ENCODE results near the gene MSRB3. TPM values are rescaled to one million over a fixed set of nuclear protein-coding genes. Genes with fewer than 3 reads are reported as not detected.
A peak's percentile ranks its signal among the peaks of the same experiment; 100 is the strongest.
"Not testable (repeated sequence)": the region's sequence is repeated elsewhere in the genome, so short reads cannot be mapped to it uniquely, and the experiment has no call there.

Gene MSRB3
- total RNA-seq, 1 donor, result 75.9 TPM

GRCh38 chr12:65444996-65445395, 166.5 kb downstream of the MSRB3 start:
- no peak for DNase-seq (ENCODE audit: low read depth in 2 of 3, low spot score in 2 of 3)

- DNase-seq (ENCODE audit: low read depth in 2 of 3, low spot score in 2 of 3), result no peak
Observed at GRCh38 chr12:65446901-65447300, 168.4 kb downstream of the MSRB3 start.

DNA sequence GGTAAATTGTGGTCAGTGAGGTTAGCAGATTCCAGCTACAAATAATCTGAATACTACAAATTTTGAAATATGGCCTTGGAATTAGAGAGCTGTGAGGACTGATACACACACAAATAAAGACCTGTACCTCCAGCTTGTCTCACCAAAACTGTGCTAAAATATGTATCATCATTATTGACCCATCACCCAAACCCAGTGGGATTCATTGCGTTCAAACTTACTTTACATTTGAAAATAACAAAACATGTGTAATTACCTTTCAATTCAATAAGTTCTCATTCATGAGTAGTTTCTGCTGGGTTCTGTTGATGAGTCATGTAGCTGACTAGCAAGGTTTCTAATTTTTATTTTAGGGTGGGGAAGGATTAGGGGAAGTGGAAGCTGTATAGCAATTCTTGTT, 170.9 kb downstream of the MSRB3 start:
- DNase-seq (ENCODE audit: low read depth in 2 of 3, low spot score in 2 of 3), result peak in 2 of 3 donors; percentile 18 to 53

DNA sequence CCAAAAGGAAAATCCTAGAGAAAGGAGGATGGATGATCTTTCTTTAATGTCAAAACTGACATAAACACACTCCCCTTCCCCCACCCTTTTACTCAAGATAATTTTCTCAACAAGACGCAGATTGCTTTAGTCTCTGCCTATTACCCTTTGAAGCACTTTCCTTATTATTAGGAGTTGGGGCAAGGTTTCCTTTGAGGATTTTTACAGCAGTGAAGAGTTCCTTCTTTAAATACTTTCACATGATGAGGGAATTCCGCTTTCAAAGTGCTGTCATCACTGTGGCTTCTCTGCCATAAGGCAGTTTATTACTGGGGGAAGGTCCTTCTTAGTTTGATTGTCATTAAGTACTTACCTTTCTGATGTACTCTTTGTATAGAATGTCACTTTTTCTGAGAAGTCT, 172.1 kb downstream of the MSRB3 start:
- DNase-seq (ENCODE audit: low read depth in 2 of 3, low spot score in 2 of 3), result no peak

- DNase-seq (ENCODE audit: low read depth in 2 of 3, low spot score in 2 of 3), result no peak
Observed at GRCh38 chr12:65454115-65454787, 175.8 kb downstream of the MSRB3 start.

- DNase-seq (ENCODE audit: low read depth in 2 of 3, low spot score in 2 of 3), result not testable (repeated sequence)
Observed at GRCh38 chr12:65457341-65457740, 178.9 kb downstream of the MSRB3 start.

- no peak for DNase-seq (ENCODE audit: low read depth in 2 of 3, low spot score in 2 of 3)
Observed at GRCh38 chr12:65458718-65459117, 180.2 kb downstream of the MSRB3 start.

GRCh38 chr12:65459545-65459944, 181.1 kb downstream of the MSRB3 start:
- no peak for DNase-seq (ENCODE audit: low read depth in 2 of 3, low spot score in 2 of 3)

DNA sequence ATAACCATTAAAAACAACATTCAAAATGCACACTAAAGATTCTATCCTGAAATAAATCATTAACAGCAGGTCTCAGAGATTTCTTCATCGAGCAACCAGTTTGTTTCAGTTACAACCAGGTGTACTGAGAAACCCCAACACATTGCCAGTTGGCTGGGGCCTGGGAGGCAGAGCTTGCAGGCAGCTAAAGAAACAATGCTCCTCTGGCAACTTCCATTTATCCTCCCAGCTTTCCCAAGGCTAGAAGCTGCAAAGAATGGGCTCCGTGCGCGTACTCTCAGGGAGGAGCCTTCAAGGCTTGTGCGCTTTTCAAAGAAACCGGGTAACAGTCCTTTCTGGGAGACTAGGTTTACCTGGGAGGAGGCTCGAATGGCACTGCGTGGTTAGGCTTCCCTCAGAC, 181.6 kb downstream of the MSRB3 start:
- DNase-seq (ENCODE audit: low read depth in 2 of 3, low spot score in 2 of 3), result no peak

GRCh38 chr12:65461017-65461416, 182.5 kb downstream of the MSRB3 start:
- no peak for DNase-seq (ENCODE audit: low read depth in 2 of 3, low spot score in 2 of 3)

GRCh38 chr12:65462484-65462883, 184.0 kb downstream of the MSRB3 start:
- DNase-seq (ENCODE audit: low read depth in 2 of 3, low spot score in 2 of 3), result no peak

DNA sequence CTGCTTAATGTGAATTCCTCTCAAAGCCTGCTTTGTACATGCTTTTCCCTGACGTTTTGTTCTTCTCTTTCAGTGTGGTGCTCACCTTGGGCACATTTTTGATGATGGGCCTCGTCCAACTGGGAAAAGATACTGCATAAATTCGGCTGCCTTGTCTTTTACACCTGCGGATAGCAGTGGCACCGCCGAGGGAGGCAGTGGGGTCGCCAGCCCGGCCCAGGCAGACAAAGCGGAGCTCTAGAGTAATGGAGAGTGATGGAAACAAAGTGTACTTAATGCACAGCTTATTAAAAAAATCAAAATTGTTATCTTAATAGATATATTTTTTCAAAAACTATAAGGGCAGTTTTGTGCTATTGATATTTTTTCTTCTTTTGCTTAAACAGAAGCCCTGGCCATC, 184.6 kb downstream of the MSRB3 start:
- DNase-seq (ENCODE audit: low read depth in 2 of 3, low spot score in 2 of 3), result no peak

DNA sequence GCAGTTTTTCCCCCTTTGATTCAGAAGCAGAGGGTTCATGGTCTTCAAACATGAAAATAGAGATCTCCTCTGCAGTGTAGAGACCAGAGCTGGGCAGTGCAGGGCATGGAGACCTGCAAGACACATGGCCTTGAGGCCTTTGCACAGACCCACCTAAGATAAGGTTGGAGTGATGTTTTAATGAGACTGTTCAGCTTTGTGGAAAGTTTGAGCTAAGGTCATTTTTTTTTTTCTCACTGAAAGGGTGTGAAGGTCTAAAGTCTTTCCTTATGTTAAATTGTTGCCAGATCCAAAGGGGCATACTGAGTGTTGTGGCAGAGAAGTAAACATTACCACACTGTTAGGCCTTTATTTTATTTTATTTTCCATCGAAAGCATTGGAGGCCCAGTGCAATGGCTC, 185.1 kb downstream of the MSRB3 start:
- DNase-seq (ENCODE audit: low read depth in 2 of 3, low spot score in 2 of 3), result no peak

DNA sequence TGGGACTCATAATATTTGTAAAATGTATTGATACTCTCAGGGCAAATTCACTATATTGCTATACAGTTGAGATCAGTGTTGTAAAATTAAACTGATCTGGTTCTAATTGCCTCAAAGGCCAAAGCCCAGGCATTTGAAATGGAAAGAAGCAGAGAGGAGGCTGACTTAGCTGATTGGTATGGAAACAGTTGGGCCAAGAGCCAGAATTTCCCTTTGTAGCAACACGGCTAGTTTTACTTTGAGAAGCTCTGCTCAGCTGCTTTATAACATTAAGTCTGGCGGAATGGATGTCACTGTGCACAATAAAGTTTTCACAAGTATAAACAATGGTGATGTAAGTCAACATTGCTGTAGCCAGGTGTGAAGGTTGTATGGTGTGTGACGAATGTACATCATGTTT, 186.4 kb downstream of the MSRB3 start:
- no peak for DNase-seq (ENCODE audit: low read depth in 2 of 3, low spot score in 2 of 3)

- DNase-seq (ENCODE audit: low read depth in 2 of 3, low spot score in 2 of 3), result no peak
Observed at GRCh38 chr12:65465766-65466547, 187.5 kb downstream of the MSRB3 start.

- no peak for DNase-seq (ENCODE audit: low read depth in 2 of 3, low spot score in 2 of 3)
Observed at GRCh38 chr12:65466911-65467310, 188.4 kb downstream of the MSRB3 start.

DNA sequence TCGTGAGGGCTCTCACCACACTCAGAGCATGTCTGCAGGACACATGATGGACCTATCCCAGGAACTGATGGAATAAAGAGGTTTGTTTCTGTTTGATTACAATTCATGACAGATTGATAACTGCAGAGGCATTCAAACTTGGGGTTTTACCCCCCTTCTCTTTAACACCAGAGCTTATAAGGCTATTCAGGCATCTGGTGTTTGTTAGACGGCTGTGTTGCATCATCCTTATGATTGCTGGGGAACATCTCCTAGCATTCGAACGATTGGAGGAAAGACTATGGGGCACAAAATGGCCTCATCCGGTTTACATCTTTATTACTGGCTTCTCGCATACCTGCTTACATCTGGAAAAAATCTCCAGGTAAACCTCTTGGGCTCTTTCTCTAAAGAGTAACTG, 191.8 kb downstream of the MSRB3 start:
- no peak for DNase-seq (ENCODE audit: low read depth in 2 of 3, low spot score in 2 of 3)

- no peak for DNase-seq (ENCODE audit: low read depth in 2 of 3, low spot score in 2 of 3)
Observed at GRCh38 chr12:65472079-65472478, 193.6 kb downstream of the MSRB3 start.

- DNase-seq (ENCODE audit: low read depth in 2 of 3, low spot score in 2 of 3), result no peak
Observed at GRCh38 chr12:65474831-65475230, 196.3 kb downstream of the MSRB3 start.

- no peak for DNase-seq (ENCODE audit: low read depth in 2 of 3, low spot score in 2 of 3)
Observed at GRCh38 chr12:65477721-65478120, 199.2 kb downstream of the MSRB3 start.

DNA sequence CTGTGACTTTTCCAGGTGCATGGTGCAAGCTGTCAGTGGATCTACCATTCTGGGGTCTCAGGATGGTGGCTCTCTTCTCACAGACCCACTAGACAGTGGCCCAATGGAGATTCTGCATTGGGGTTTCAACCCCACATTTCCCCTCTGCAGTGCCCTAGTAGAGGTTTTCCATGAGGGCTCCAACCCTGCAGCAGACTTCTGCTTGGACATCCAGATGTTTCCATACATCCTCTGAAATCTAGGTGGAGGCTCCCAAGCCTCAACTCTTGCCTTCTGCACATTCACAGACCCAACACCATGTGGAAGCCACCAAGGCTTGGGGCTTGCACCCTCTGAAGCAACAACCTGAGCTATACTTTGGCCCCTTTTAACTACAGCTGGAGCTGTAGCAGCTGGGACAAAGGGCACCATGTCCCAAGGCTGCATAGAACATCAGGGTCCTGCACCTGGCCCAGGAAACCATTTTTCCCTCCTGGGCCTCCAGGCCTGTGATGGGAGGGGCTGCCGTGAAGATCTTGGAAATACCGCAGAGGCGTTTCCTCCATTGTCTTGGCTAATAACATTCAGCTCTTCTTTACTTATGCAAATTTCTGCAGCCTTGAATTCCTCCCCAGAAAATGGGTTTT, 205.5 kb downstream of the MSRB3 start:
- not testable (repeated sequence) for DNase-seq (ENCODE audit: low read depth in 2 of 3, low spot score in 2 of 3)

DNA sequence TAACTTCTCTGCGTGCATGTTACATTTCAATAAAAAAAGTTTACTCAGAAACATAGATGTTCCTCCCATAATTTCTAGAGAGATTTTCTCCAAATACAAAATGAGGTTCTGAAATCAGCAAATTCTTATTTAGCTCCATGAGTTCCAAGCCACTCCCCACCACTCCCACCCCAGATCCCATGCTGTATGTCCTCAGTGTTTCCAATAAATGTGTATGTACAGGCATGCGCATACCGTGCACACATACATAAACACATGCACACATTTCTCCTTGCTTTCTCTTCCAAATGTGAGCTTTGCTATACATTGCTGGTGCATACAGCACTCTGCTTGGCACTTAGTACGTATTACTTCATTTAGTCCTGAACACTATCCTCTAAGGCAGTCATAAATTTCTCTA, 209.7 kb downstream of the MSRB3 start:
- DNase-seq (ENCODE audit: low read depth in 2 of 3, low spot score in 2 of 3), result no peak

Measured in hematopoietic multipotent progenitor cell (in vitro differentiated cells).